ENCODE data around the gene SDK2. TPM values are rescaled to one million over a fixed set of nuclear protein-coding genes. Genes with fewer than 3 reads are reported as not detected.

Gene SDK2
- total and polyA plus RNA-seq, 9 of the 15 experiments (the other 6 are each of a cell fraction or from before 2014, with no cell fraction given), result 0.04 TPM; not detected in 8

GRCh38 chr17:73304971-73305812 lies 339.1 kb downstream of the SDK2 start (continued):
- no peak for TF ChIP-seq E4F1 (CRISPR knock-in tag; IDR thresholded peaks at IDR 0.05; ENCODE audit: borderline replicate concordance)
- TF ChIP-seq MTA2 (IDR thresholded peaks at IDR 0.05; ENCODE audit: low read depth), result no peak
- TF ChIP-seq IRF9 (tag; IDR thresholded peaks at IDR 0.05), result no peak
- no peak for TF ChIP-seq HEY1 (CRISPR knock-in tag; IDR thresholded peaks at IDR 0.05; ENCODE audit: borderline replicate concordance)
- no peak for TF ChIP-seq BRF1 (IDR thresholded peaks at IDR 0.05; ENCODE audit: borderline replicate concordance, extremely low read depth, insufficient read length)
- TF ChIP-seq IRF2 (CRISPR knock-in tag; IDR thresholded peaks at IDR 0.05), result peak; percentile 70; the same call in 1 of the 2 replicates
- TF ChIP-seq NFE2 (IDR thresholded peaks at IDR 0.05; ENCODE audit: low read depth), result no peak
- no peak for TF ChIP-seq SNIP1 (IDR thresholded peaks at IDR 0.05; ENCODE audit: low read depth)
- peak; percentile 65 for TF ChIP-seq SMARCA4 (IDR thresholded peaks at IDR 0.05)
- TF ChIP-seq TCFL5 (CRISPR knock-in tag; conservative IDR thresholded peaks at IDR 0.05), result no peak
- TF ChIP-seq ZNF518B (CRISPR knock-in tag; IDR thresholded peaks at IDR 0.05), result no peak
- no peak for TF ChIP-seq TARDBP (IDR thresholded peaks at IDR 0.05)
- no peak for TF ChIP-seq MIER1 (IDR thresholded peaks at IDR 0.05; ENCODE audit: low read depth)
- no peak for TF ChIP-seq ZSCAN32 (CRISPR knock-in tag; IDR thresholded peaks at IDR 0.05)
- 0 out of 2 replicates have a peak, but pooled peaks have one; percentile 34 for TF ChIP-seq ZNF395 (CRISPR knock-in tag; IDR thresholded peaks at IDR 0.05)
- no peak for TF ChIP-seq ID3 (CRISPR knock-in tag; IDR thresholded peaks at IDR 0.05)
- TF ChIP-seq ID3 (tag; IDR thresholded peaks at IDR 0.05), result peak; percentile 65
- TF ChIP-seq CREB1 (IDR thresholded peaks at IDR 0.05), result no peak
- no peak for TF ChIP-seq CREB1 (CRISPR knock-in tag; IDR thresholded peaks at IDR 0.05)
- TF ChIP-seq ZNF717 (CRISPR knock-in tag; IDR thresholded peaks at IDR 0.05), result no peak

Data from K562 (cell line).